CD4-positive, alpha-beta T cell treated with Interleukin-21 for 1 hour (primary cell): ENCODE measurements around the gene ERLIN1.
"Not testable (repeated sequence)": the region's sequence is repeated elsewhere in the genome, so short reads cannot be mapped to it uniquely, and the experiment has no call there.

Experiments used
- DNase-seq: peaks from one replicate; pipeline ENCODE4 v3.0.0-alpha.2; 2020

Gene ERLIN1

DNA sequence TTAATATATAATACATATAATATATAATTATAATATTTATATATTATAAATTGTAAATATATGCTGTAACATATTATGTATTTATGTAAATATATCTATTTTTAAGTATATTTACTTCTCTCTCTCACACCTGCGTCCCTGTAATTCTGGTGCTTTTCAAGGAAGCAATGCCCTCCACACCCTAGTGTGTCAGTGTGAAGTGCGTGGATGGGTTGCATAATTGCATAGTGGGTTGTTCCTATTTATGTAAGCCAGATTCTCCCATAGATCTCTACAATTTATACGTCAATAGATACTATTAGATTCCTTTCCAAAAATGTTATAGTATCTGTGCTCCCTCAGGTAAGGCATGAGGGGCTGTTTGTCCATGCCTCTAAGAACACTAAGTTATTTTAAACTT is 54.3 kb downstream of the ERLIN1 start:
- no peak for DNase-seq

DNA sequence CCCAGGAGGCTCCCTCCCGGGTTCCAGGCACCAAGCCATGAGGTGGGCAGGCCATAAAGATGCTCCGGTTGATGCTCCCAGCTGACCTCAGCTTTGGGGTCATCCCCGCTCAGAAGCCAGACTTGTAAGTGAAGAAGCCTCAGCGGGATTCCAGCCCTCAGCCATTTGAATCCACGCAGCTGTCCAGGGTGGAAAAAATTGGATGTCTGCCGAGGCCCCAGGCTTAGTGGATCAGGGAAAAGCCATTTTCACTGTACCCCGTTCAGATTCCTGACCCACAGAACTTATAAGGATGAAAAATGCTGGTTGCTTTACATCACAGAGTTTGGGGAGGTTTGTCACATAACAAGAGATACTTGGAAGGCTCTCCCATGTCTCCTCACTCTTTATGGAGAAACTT is 55.0 kb downstream of the ERLIN1 start:
- DNase-seq = no peak

DNA sequence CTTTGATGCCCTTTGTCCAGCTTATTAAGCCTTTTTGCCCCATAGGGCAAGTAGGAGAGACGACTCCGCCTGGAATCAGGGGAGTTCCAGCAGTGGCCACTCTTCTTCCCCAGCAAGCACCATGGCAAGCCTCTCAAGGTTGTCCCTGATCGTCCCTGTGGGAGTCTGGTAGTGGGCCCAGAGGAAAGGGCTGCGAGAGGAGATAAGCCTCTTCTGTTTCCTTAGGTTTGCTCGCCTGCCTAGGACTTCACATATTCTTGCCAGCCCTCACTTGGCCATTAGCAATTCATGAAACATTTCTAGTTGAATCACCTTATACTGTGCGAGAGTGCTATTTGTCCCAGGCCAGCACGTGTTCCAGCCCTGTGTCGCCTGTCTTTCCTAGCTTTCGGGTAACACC is 56.4 kb downstream of the ERLIN1 start:
- no peak for DNase-seq

DNA sequence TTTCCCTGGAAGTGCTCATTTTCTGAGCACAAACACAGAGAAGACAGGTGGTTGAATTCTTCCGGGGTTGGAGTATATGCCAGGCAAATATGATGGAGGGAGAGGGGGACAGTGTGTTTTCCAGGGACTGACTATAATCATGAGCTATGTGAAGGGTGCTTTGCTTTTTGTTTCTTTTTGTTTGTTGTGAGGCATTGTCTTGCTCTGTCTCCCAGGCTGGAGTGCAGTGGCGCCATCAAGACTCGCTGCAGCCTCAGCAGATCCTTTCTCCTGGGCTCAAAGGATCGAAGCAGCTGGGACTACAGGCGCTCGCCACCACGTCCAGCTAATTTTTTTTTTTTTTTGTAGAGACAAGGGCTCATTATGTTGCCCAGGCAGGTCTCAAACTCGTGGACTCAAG is 56.9 kb downstream of the ERLIN1 start:
- no peak for DNase-seq

DNA sequence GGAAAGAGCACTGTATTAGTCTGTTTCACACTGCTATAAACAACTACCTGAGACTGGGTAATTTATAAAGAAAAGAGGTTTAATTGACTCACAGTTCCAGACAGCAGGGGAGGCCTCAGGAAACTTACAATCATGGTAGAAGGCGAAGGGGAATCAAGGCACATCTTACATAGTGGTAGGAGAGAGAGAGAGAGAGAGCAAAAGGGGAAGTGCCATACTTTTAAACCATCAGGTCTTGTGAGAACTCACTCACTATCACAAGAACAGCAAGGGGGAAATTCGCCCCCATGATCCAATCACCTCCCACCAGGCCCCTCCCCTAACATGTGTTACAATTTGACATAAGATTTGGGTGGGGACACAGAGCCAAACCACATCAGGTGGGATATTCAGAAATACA is 60.5 kb downstream of the ERLIN1 start:
- DNase-seq = not testable (repeated sequence)

DNA sequence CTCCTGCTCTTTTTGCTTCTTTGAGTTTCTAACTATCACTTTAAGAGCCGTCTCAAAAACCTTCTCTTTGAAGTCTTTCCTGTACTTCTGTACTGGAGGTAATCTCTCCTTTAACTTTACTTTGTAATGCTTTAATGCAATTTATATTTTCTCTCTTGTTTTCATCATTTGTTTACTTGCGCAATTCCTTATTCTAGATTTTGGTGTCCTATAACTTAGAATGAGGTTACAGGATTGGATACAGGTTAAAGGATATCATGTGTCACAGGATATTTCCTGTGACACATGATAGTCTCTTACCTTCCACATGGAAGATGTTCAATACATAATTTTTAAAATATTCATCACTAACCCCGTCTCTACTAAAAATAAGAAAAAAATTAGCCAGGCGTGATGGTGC is 61.7 kb downstream of the ERLIN1 start:
- no peak for DNase-seq

DNA sequence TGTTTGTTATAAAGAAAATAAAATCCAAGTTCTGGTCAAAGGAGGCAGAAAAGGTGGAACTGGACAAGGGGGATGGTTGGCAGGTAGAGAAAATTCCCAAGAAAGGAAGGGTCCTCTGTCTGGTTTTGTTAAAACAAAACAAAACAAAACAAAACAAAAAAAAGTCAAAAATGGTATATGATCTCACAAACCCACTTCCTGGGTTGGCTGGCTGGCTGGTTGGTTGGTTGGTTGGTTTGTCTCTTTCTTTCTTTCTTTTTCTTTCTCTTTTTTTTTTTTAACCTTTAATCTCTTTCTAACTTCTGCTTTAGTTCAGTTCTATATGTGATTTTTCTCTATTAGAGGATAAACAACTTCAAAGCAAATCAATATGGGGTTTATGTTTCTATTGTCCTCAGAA is 63.0 kb downstream of the ERLIN1 start:
- no peak for DNase-seq

DNA sequence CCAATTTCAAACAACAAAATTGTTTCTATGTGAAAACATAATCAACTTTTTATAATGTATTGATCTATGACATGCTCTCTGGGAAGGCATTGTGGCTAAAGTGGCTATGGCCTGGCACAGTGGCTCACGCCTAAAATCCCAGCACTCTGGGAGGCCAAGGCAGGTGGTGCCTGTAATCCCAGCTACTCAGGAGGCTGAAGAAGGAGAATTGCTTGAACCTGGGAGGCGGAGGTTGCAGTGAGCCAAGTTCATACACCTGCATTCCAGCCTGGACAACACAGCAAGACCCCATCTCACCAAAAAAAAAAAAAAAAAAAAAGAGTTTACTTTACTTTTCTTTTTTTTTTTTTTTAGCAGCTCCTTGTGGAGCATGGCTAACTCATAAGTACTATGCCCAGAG is 65.3 kb downstream of the ERLIN1 start:
- no peak for DNase-seq

DNA sequence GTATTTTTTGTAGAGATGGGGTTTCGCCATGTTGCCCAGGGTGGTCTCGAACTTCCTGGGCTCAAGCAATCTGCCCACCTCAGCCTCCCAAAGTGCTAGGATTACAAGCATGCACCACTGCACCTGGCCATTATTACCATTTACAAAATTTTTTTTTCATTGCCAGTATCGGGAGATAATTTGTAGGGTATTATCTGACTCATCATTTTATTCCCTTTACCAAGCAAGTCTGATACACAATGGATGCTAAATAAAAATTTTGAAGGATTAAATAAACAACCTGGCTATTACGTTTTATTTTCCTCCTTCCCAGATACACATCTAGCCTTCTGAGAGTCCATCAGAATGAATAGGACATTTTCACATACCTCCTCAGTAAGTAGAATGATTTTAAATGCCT is 66.1 kb downstream of the ERLIN1 start:
- DNase-seq = no peak

DNA sequence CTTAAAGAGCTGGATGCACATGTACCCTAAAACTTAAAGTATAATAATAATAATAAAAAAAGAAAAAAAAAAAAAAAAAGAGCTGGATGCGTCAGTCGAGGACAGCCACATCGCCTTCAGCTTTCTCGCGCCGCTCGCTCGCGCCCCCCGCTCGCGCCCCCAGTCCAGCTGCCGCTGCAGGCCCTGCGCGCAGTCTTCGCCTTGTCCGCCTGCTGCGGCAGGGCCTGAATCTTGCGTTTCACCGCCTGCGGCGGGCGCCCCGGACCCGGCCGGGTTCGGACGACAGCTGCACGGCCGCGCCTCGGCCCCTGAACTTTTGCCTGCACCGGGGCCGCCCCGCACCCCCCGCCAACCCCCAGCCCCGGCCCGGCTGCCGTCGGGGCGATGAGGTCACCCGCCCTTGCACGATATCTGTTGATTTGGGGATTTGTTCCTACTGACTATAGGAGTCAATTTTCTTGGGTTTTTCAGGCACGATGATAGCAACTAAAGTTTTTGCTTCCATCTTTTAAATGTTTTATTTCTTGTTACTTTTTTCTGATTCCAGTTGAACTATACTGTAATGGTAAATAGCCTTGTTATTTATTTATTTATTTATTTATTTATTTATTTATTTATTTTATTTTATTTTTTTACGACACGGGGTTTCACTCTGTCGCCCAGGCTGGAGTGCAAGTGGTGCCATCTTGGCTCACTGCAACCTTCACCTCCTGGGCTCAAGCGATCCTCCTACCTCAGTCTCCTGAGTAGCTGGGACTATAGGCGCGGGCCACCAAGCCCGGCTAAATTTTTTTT is 70.7 kb downstream of the ERLIN1 start:
- DNase-seq = no peak

DNA sequence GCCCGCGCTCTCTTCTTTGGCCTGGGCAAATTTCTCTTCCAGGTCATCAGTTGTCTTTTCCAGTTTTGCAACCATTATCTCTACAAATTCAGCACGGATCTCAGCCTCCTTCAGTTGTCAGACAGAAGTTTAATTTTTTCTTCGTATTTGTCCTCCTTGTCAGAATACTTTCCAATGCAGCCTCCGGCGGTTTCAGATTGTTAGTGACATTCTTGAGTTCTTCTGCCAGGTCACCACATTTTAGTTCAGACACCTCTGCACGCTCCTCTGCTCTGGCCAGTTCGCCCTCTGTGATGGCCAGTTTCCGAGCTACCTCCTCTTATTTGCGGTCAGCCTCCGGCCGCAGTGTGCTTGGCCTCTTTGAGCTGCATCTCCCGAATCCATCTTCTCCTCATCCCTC is 71.4 kb downstream of the ERLIN1 start:
- DNase-seq = no peak

DNA sequence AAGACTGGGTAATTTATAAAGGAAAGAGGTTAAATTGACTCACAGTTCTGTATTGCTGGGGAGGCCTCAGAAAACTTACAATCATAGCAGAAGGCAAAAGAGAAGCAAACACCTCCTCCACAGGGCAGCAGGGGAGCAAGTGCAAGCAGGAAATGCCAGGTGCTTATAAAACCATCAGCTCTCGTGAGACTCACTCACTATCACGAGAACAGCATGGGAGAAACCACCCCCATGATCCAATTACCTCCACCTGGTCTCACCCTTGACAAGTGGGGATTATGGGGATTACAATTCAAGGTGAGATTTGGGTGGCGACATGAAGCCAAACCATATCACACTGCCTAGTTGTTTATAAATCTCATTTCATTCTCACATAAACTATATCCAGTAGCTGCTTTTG is 76.2 kb downstream of the ERLIN1 start:
- DNase-seq = no peak

DNA sequence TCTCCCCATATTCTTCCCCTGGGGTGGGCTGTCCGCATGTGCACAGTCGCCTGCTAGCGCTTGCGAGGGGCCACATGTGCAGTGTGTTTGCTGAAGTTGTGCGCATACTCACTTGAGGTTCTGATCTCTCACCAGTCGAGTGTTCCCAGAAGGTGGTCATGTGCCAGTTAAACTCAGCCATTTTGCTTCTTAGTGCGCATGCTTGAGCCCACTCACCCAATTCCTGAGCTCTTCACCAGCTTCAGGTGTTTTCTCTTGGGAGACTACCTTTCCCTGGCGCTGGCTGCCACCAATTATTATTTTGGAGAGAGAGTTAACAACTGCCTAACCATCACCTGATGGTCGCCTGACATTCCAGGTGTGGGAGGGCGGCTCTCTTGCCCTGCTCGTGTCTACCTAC is 79.0 kb downstream of the ERLIN1 start:
- DNase-seq = no peak

DNA sequence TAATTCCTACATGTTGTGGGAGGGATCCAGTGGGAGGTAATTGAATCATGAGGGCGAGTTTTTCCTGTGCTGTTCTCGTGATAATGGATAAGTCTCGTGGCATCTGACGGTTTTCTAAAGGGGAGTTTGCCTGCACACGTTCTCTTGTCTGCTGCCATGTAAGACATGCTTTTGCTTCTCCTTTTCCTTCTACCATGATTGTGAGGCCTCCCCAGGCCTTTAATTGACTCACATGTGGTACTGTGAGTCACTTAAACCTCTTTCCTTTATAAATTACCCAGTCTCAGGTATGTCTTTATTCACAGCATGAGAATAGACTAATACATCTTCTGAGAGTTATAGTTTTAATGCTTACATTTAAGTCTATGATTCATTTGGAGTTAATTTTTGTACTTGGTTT is 81.5 kb downstream of the ERLIN1 start:
- DNase-seq = no peak

DNA sequence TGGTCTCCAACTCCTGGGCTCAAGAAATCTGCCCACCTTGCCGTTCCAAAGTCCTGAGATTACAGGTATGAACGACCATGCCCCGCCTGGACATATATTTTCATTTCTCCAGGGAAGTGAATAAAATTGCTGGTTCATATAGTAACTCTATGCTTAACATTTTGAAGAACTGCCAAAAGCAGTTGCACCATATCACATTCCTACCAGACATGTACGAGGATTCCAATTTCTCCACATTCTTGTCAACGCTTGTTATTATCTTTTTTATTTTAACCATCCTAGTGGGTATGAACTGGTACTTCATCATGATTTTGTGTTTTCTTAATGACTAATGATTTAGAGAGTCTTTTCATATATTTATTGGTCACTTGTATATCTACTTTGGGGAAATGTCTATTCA is 82.2 kb downstream of the ERLIN1 start:
- no peak for DNase-seq

DNA sequence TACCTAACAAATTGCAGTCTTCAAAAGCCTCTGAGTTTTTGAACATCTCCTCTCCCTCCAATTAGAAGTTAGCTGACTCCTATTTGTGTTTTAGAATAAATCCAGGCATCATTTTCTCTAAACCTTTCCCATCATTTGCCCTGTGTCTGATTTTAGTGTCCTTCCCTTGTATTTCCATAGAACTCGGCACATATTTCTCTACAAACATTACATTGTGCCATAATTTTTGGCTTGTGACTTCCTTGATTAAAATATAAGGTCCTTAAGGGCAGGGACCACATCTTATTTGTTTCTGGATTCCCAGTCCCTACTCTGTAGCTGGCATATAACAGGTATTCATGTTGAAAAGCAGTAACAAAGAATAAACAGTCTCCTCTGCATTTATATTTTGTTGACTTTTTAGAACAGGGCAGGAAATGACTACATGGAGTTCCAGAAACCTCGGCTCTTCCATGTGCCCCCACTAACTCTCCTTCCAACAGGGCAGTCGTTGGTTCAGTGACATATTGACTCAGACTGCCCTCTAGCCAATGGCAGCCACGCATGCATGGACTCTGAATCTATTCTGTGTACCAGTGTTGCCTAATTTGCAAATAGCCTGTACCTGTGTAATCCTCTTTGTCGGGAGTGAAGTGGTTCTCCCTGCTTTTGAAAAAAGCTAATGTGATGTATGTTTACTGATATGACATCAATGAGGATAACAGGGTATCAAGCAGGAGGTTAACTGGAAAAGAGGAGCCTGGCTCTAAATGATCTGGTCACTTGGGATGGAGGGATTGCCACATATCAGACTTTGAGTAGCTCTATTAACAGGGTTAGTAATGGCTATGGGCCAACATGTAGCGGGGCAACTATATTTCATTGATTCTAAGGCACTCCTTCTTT is 84.4 kb downstream of the ERLIN1 start:
- DNase-seq = no peak

DNA sequence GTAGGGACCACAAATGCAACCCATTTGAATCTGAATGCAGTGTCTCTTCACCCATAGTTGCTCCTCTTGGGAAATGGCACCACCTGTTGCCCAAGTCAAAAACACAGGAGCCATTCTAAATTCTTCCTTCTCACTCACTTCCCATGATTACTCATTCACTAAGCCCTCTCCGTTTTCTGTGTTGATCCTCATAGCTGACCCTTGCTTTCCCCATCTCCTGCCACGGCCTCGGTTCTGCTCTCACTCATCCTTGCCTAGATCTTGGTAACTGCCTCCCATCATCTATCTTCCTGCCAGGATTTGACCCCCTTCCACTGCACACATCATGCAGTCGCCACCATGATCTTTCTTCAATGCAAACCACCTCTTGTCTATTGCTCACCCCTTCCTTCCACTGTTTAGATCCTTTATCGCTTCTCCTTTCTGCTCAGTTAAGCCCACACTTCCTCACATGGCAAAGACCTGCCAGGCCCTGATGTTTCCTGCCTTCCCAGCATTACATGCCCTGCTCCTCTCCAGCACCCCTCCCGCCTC is 85.1 kb downstream of the ERLIN1 start:
- no peak for DNase-seq
